ENCODE measurements around the gene RNPC3.
A peak's percentile ranks its signal among the peaks of the same experiment; 100 is the strongest.

RNPC3 gene

DNA sequence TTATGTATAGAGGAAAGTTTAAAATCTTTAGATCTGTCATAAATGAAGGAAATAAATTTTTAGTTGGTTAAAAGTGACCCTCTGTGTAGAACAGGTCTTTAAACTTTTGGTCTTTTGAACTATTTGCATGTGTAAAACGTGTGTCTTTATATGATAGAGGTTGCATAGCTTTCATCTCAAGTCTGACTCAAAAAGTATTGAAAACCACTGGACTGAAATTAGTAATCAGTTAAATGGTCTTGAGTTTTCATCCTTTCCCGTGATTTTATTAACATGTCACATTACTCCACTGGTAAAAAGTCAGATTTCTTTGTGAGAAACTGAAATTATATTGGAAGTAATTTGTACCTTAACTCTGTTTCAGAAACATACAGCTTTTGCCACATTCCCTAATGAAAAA, 1.8 kb downstream of the RNPC3 start:
- Histone ChIP-seq H3K36me3 (replicated peaks; ENCODE audit: low read depth, low read length) (peaks cover 33% of the 10 kb centered on the region), H3K4me3 (ENCODE audit: low read length) (peak overlapping the region; percentile 87), H4K20me1 (ENCODE audit: insufficient read depth, low read length) (peaks cover 26% of the 10 kb centered on the region), H3K27me3 (ENCODE audit: low read depth, low read length) (no peaks in the 10 kb centered on the region), H2AFZ (ENCODE audit: low read depth, low read length) (no peak overlapping the region), H3K4me2 (ENCODE audit: low read length) (peak overlapping the region; percentile 92), H3K9me3 (ENCODE audit: insufficient read depth, low read length) (no peaks in the 10 kb centered on the region), H3K79me2 (ENCODE audit: low read length) (peaks cover 64% of the 10 kb centered on the region), H3K4me1 (ENCODE audit: low read length) (peaks cover 14% of the 10 kb centered on the region; the same call in 1 of the 2 replicates), H3K9ac (ENCODE audit: low read length) (peak overlapping the region; percentile 92), H3K27ac (ENCODE audit: low read length) (peak overlapping the region; percentile 96)
- TF ChIP-seq, protein P1, sequence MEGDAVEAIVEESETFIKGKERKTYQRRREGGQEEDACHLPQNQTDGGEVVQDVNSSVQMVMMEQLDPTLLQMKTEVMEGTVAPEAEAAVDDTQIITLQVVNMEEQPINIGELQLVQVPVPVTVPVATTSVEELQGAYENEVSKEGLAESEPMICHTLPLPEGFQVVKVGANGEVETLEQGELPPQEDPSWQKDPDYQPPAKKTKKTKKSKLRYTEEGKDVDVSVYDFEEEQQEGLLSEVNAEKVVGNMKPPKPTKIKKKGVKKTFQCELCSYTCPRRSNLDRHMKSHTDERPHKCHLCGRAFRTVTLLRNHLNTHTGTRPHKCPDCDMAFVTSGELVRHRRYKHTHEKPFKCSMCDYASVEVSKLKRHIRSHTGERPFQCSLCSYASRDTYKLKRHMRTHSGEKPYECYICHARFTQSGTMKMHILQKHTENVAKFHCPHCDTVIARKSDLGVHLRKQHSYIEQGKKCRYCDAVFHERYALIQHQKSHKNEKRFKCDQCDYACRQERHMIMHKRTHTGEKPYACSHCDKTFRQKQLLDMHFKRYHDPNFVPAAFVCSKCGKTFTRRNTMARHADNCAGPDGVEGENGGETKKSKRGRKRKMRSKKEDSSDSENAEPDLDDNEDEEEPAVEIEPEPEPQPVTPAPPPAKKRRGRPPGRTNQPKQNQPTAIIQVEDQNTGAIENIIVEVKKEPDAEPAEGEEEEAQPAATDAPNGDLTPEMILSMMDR (IDR thresholded peaks at IDR 0.05; ENCODE audit: low read depth, low read length) = no peak
- no peak for TF ChIP-seq EZH2phosphoT487 (IDR thresholded peaks at IDR 0.05; ENCODE audit: low read depth)

DNA sequence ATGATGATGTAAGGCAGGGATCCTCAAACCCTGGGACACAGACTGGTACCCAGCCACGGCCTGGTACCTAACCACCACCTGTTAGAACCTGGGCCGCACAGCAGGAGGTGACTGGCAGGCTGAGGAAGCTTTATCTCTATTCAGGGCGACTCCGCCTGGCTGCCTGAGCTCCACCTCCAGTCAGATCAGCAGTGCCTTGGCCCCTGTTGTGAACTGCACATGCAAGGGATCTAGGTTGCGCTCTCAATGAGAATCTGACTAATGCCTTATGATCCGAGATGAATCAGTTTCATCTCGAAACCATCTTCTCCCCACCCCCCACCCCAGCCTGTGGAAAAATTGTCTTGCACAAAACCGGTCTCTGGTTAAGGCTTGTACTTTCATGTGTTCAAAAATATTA, 4.2 kb downstream of the RNPC3 start:
- no peak overlapping the region for H3K4me3 ChIP-seq (ENCODE audit: low read length)
- no peak overlapping the region for H3K27ac ChIP-seq (ENCODE audit: low read length)
- H3K4me1 ChIP-seq (ENCODE audit: low read length) = peaks cover 14% of the 10 kb centered on the region; the same call in 1 of the 2 replicates
- H3K9me3 ChIP-seq (ENCODE audit: insufficient read depth, low read length) = no peaks in the 10 kb centered on the region
- H2AFZ ChIP-seq (ENCODE audit: low read depth, low read length) = no peak overlapping the region
- H4K20me1 ChIP-seq (ENCODE audit: insufficient read depth, low read length) = peaks cover 41% of the 10 kb centered on the region
- no peak overlapping the region for H3K9ac ChIP-seq (ENCODE audit: low read length)
- no peaks in the 10 kb centered on the region for H3K27me3 ChIP-seq (ENCODE audit: low read depth, low read length)
- H3K4me2 ChIP-seq (ENCODE audit: low read length) = no peak overlapping the region
- TF ChIP-seq EZH2phosphoT487 (IDR thresholded peaks at IDR 0.05; ENCODE audit: low read depth) = no peak
- TF ChIP-seq, protein P1 (IDR thresholded peaks at IDR 0.05; ENCODE audit: low read depth, low read length) = no peak
- peaks cover 44% of the 10 kb centered on the region for H3K36me3 ChIP-seq (replicated peaks; ENCODE audit: low read depth, low read length)
- H3K79me2 ChIP-seq (ENCODE audit: low read length) = peaks cover 84% of the 10 kb centered on the region

DNA sequence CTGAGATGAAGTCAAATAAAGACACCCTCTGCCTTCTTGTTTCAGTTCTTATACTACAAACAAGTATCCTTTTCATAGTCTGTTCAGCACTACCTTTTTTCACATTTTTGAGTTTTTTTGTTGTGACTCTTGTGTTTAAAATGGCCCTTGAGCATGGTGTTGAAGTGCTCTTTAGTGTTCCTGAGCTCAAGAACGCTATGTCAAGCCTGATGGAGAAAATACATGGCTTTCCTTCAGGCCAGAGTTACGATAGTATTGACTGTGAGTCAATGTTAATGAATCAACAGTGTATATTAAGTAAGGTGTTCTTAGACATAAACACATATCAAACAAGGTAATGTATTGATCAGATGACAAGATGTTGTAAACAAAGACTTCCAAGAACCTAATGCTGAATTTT, 12.7 kb downstream of the RNPC3 start:
- Histone ChIP-seq H3K4me2 (ENCODE audit: low read length) (no peak overlapping the region), H3K27ac (ENCODE audit: low read length) (no peak overlapping the region), H3K4me1 (ENCODE audit: low read length) (no peaks in the 10 kb centered on the region), H2AFZ (ENCODE audit: low read depth, low read length) (no peak overlapping the region), H3K79me2 (ENCODE audit: low read length) (peaks cover 11% of the 10 kb centered on the region), H3K9me3 (ENCODE audit: insufficient read depth, low read length) (no peaks in the 10 kb centered on the region), H3K4me3 (ENCODE audit: low read length) (no peak overlapping the region), H3K36me3 (replicated peaks; ENCODE audit: low read depth, low read length) (peaks cover 45% of the 10 kb centered on the region), H3K9ac (ENCODE audit: low read length) (no peak overlapping the region), H3K27me3 (ENCODE audit: low read depth, low read length) (no peaks in the 10 kb centered on the region), H4K20me1 (ENCODE audit: insufficient read depth, low read length) (peaks cover 6% of the 10 kb centered on the region)
- TF ChIP-seq, protein P1 (IDR thresholded peaks at IDR 0.05; ENCODE audit: low read depth, low read length) = no peak
- TF ChIP-seq EZH2phosphoT487 (IDR thresholded peaks at IDR 0.05; ENCODE audit: low read depth) = no peak

DNA sequence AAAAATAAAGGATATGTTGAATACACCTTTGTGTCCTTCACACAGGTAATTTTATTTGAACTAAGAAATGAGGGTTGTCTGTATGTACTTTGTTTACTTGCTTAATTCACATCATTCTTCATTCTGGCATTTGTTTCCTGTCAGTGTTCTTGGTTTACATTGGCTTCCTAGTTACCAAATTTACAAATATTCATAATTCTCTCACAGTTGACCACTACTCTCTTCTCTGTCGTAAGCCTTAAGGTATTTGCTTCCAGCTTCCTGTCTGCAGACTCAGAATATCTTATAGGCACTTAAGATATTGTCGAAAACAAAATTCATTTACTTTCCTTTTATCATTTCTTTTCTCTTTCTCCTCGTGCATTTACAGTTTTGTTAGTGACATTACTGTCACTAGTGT, 15.9 kb downstream of the RNPC3 start:
- Histone ChIP-seq H3K79me2 (ENCODE audit: low read length) (no peaks in the 10 kb centered on the region), H3K4me3 (ENCODE audit: low read length) (no peak overlapping the region), H2AFZ (ENCODE audit: low read depth, low read length) (no peak overlapping the region), H3K27ac (ENCODE audit: low read length) (no peak overlapping the region), H3K4me2 (ENCODE audit: low read length) (no peak overlapping the region), H3K36me3 (replicated peaks; ENCODE audit: low read depth, low read length) (peaks cover 44% of the 10 kb centered on the region), H3K9me3 (ENCODE audit: insufficient read depth, low read length) (no peaks in the 10 kb centered on the region), H4K20me1 (ENCODE audit: insufficient read depth, low read length) (no peaks in the 10 kb centered on the region), H3K9ac (ENCODE audit: low read length) (no peak overlapping the region), H3K4me1 (ENCODE audit: low read length) (no peaks in the 10 kb centered on the region), H3K27me3 (ENCODE audit: low read depth, low read length) (no peaks in the 10 kb centered on the region)
- TF ChIP-seq, protein P1 (IDR thresholded peaks at IDR 0.05; ENCODE audit: low read depth, low read length) = no peak
- no peak for TF ChIP-seq EZH2phosphoT487 (IDR thresholded peaks at IDR 0.05; ENCODE audit: low read depth)
